Heart left ventricle (tissue), 16 donors: ENCODE results near the gene CAMTA2. TPM values are rescaled to one million over a fixed set of nuclear protein-coding genes. Genes with fewer than 3 reads are reported as not detected.
A peak's percentile ranks its signal among the peaks of the same experiment; 100 is the strongest.

Experiments used
- ATAC-seq, 4 donors: fragments of 200-7000 bp; cut with Tn5 transposase; one replicate each; pipeline ENCODE4 v1.9.1; 2020 to 2022; ENCODE audit warnings: moderate library complexity in 4 of 4, mild to moderate bottlenecking in 3 of 4, moderate number of reproducible peaks in 1 of 4
- DNase-seq, 5 donors: peaks; one replicate each; pipeline ENCODE4 v3.0.0-alpha.2; 2020
- H3K27ac ChIP-seq, 12 donors: fragments of 200-600 bp; sonication (generic) in 4 of 12; one replicate each; pipeline versions ENCODE4 v1.5.0 to v1.8.0; 2016 to 2022; ENCODE audit warnings: mild to moderate bottlenecking in 2 of 12
- H3K27me3 ChIP-seq, 9 donors: fragments of 200-600 bp; sonication (generic) in 2 of 9; one replicate each; pipeline versions ENCODE4 v1.5.1 to v1.8.0; 2016 to 2022; ENCODE audit warnings: mild to moderate bottlenecking in 3 of 9
- H3K36me3 ChIP-seq, 9 donors: fragments of 200-600 bp; sonication (generic) in 2 of 9; one replicate each; pipeline versions ENCODE4 v1.5.0 to v1.8.0; 2018 to 2022; ENCODE audit warnings: mild to moderate bottlenecking in 2 of 9
- H3K4me1 ChIP-seq, 12 donors: fragments of 200-600 bp; sonication (generic) in 4 of 12; one replicate each; pipeline versions ENCODE4 v1.5.0 to v1.8.0; 2016 to 2022; ENCODE audit warnings: mild to moderate bottlenecking in 3 of 12
- H3K4me3 ChIP-seq, 12 donors: fragments of 200-600 bp; sonication (generic) in 4 of 12; one replicate each; pipeline versions ENCODE4 v1.5.0 to v1.8.0; 2017 to 2022; ENCODE audit warnings: mild to moderate bottlenecking in 9 of 12, moderate library complexity in 4 of 12
- H3K9me3 ChIP-seq, 12 donors: fragments of 200-600 bp; sonication (generic) in 4 of 12; one replicate each; pipeline versions ENCODE4 v1.5.0 to v1.8.0; 2016 to 2022; ENCODE audit warnings: mild to moderate bottlenecking in 1 of 12
- CTCF ChIP-seq, 12 donors: fragments of 200-600 bp; sonication (generic) in 4 of 12; IDR thresholded peaks; one replicate each; pipeline versions ENCODE4 v1.5.0 to v1.8.0; 2018 to 2022; ENCODE audit warnings: antibody characterized with exemption in 12 of 12, mild to moderate bottlenecking in 5 of 12
- POLR2A ChIP-seq, 2 donors: fragments of 450-650 bp; IDR thresholded peaks; one replicate each; pipeline ENCODE4 v1.6.1; 2017; ENCODE audit warnings: antibody characterized with exemption in 2 of 2, mild to moderate bottlenecking in 2 of 2, moderate library complexity in 2 of 2
- WGBS, 4 donors: extraction: QIAGEN DNeasy Blood & Tissue Kit in 2 of 4; methylation state at CpG; one replicate each; pipeline versions ENCODE4 v1.1.5 to v1.1.7; 2013 to 2018; 5-methylcytosine and 5-hydroxymethylcytosine counted together
- intact Hi-C, 10 donors: fragments of 100-400 bp; cut with DNase I; formaldehyde crosslinking; loops; one replicate each; pipeline versions ENCODE4 v1.11.1 to v1.14.2; 2022
- long read RNA-seq, 3 donors: library from polyadenylated mRNA; unstranded; transcript quantifications; one replicate each; pipeline ENCODE4 v2.0.0, GENCODE V29; 2020 to 2021
- polyA plus RNA-seq, 2 donors: library from polyadenylated mRNA; stranded (reverse); fragments of 200-250 nt; gene quantifications; one replicate each; pipeline ENCODE4 v1.2.3, GENCODE V29; 2013
- total RNA-seq, 9 donors: library from RNA; depleted of rRNA in 2 of 9; stranded (reverse); fragments of >200 nt in 2 of 9; fragmentation: NEBNext Ultra II Directional in 3 of 9; extraction: Animal tissue kit (Norgen Biotek cat#: 25700) in 3 of 9; gene quantifications; one replicate each; pipeline versions ENCODE4 v1.1.0 to v1.2.4, GENCODE V29; 2016 to 2023
- donor health status: ischemic (EF 13 %, LVEDD 7.1; RV severe dilation, severe dysfunction).
- donor health status: healthy with polysubstance abuse.
- donor health status: DM: no; HTN: yes; CAD: no.
- donor health status: DM: no; HTN: no; CAD: no.
- donor health status: ischemic (EF 25% LVEDD 6.9; RV normal size, moderate dysfunction).
- donor health status: ischemic (EF 25% LVEDD 5.7; RV mildly dilated, moderate dysfunction).
- donor health status: healthy.
- donor health status: DM: yes; HTN: yes; CAD: no.
- donor health status: ischemic (EF 35%, LVEDD 5.7; RV mildly dilated, moderate dysfunction).
- donor health status: nonischemic (EF 11% LVEDD 7.7; RV severe dilation, severe dysfunction).
- donor health status: DM: yes; HTN: yes; CAD: no.
- donor health status: PGD.
- donor health status: ischemic (EF 29% LVEDD 5.4; RV normal size, mild dysfunction).
- donor health status: nonischemic (EF 23%, LVEDD 6.1; RV moderate dilation, normal function).

The CAMTA2 gene
- 100 to 1,000 TPM in 1 of 9 donors, 10 to 100 TPM in 8; 25.2 to 108 (median 32.4) TPM for total RNA-seq
- polyA plus RNA-seq, result 10 to 100 TPM; 41.7 to 59.4 TPM
- long read RNA-seq, donor 1, partial matches to known transcripts, result 3 of 9 reads
- long read RNA-seq, donor 1, other reads (novel, unspliced or antisense), result 6 of 9 reads
- long read RNA-seq, donor 2, partial matches to known transcripts, result 9 of 14 reads
- long read RNA-seq, donor 2, other reads (novel, unspliced or antisense), result 5 of 14 reads
- long read RNA-seq, donor 3, partial matches to known transcripts, result 12 of 15 reads
- long read RNA-seq, donor 3, other reads (novel, unspliced or antisense), result 2 of 15 reads

- DNase-seq, result peak; percentile 93 to 95 (median 94)
- peaks cover 0 to 36% (median 24%) of the 10 kb centered on the region in 9 donors for H3K36me3 ChIP-seq
- H3K27me3 ChIP-seq, result no peaks in the 10 kb centered on the region
- peaks cover 0 to 32% (median 23%) of the 10 kb centered on the region in 12 donors for H3K4me1 ChIP-seq
- intact Hi-C loops, result loop anchor here (1.0 to 10.0 kb wide), 11 partner anchors 18 to 250 kb away; partner anchors contain the start of genes GP1BA (in 2 of the 10), CXCL16 (in 1 of the 10), PFN1 (in 1 of the 10) and SPAG7 (in 1 of the 10)
- peak within 1 kb of the TSS; percentile 77 to 97 (median 93) for H3K27ac ChIP-seq
- peak; percentile 91 to 97 (median 97) for ATAC-seq
- peak; percentile 63 to 94 (median 80) for TF ChIP-seq CTCF (IDR thresholded peaks at IDR 0.05)
- peak in 1 of 2 donors; percentile 90 for TF ChIP-seq POLR2A (IDR thresholded peaks at IDR 0.05)
- H3K9me3 ChIP-seq, result no peaks in the 10 kb centered on the region
- H3K4me3 ChIP-seq, result peak within 1 kb of the TSS; percentile 49 to 95 (median 76)
- 0 to 1% (median 1%) methylated on average over 41 to 78 of the region's 78 CpGs for WGBS, 4 donors
These were observed at the start of gene CAMTA2 for GRCh38 chr17:4986951-4987766. Gene CAMTA2 (minus strand): TSS chr17:4987675. CDS start chr17:4986222, 1,453 bp downstream.

GRCh38 chr17:5035315-5035714, 47.8 kb upstream of the CAMTA2 start, which contains the start of gene SLC52A1:
Gene SLC52A1 (minus strand): TSS chr17:5035426. CDS start chr17:5034606, 820 bp downstream.
- intact Hi-C loops, result no loop called here
- Histone ChIP-seq H3K9me3 (no peaks in the 10 kb centered on the region), H3K27ac (no peak within 1 kb of the TSS), H3K4me1 (peaks cover 0 to 20% (median 3%) of the 10 kb centered on the region in 12 donors), H3K27me3 (peaks cover 0 to 20% (median 4%) of the 10 kb centered on the region in 9 donors), H3K36me3 (no peaks in the 10 kb centered on the region), H3K4me3 (peak within 1 kb of the TSS in 5 of 12 donors; percentile 24 to 40 (median 28))
- no peak for TF ChIP-seq CTCF (IDR thresholded peaks at IDR 0.05)
- TF ChIP-seq POLR2A (IDR thresholded peaks at IDR 0.05), result no peak
- no peak for ATAC-seq
- no peak for DNase-seq
- 5 to 9% (median 7%) methylated on average over 20 to 24 of the region's 24 CpGs for WGBS, 4 donors

GRCh38 chr17:5034651-5035050, 47.2 kb upstream of the CAMTA2 start:
- Histone ChIP-seq H3K4me3 (no peak overlapping the region), H3K27ac (no peak overlapping the region), H3K4me1 (peaks cover 0 to 20% (median 3%) of the 10 kb centered on the region in 12 donors), H3K9me3 (no peaks in the 10 kb centered on the region), H3K27me3 (peaks cover 0 to 20% (median 4%) of the 10 kb centered on the region in 9 donors), H3K36me3 (no peaks in the 10 kb centered on the region)
- 83 to 87% (median 85%) methylated on average over 14 of the region's 14 CpGs for WGBS, 4 donors
- intact Hi-C loops, result loop anchor here in 1 of 10 donors (5.0 kb wide), 1 partner anchor 33 kb away; no protein-coding TSS in a partner anchor
- TF ChIP-seq POLR2A (IDR thresholded peaks at IDR 0.05) (no peak), CTCF (IDR thresholded peaks at IDR 0.05) (no peak)
- DNase-seq (no peak), ATAC-seq (no peak)
